ENCODE measurements around the gene TANC1. TPM values are rescaled to one million over a fixed set of nuclear protein-coding genes. Genes with fewer than 3 reads are reported as not detected.

TANC1 gene
- total RNA-seq (under 1 TPM; 0.26 to 0.61 (median 0.50) TPM), total RNA-seq (0.31 to 2.4 (median 0.92) reads per million in 29 experiments)
- total RNA-seq (2013): 0.52 TPM

- H3K27me3 Mint-ChIP-seq: peaks cover 24 to 59% of the 10 kb centered on the region in 2 donors
- Histone ChIP-seq H3K4me3 (ENCODE audit: control insufficient read depth in 1 of 2, extremely low read depth in 1 of 2, low read length in 1 of 2) (peak within 1 kb of the TSS; percentile 48 to 91), H3K9me3 (no peaks in the 10 kb centered on the region), H3K27me3 (replicated peaks in 1 of 2; ENCODE audit: control insufficient read depth in 2 of 2, extremely low read depth in 1 of 2, insufficient read depth in 2 of 2, low read length in 1 of 2) (peaks cover 0 to 26% of the 10 kb centered on the region in 2 experiments), H3K27ac (ENCODE audit: low read length) (no peak within 1 kb of the TSS), H3K4me1 (ENCODE audit: control insufficient read depth in 1 of 2, extremely low read depth in 1 of 2, insufficient read depth in 2 of 2, low read length in 2 of 2) (peaks cover 7 to 23% of the 10 kb centered on the region in 2 experiments), H3K36me3 (ENCODE audit: control insufficient read depth in 2 of 2, extremely low read depth in 1 of 2, insufficient read depth in 1 of 2, low read length in 1 of 2) (no peaks in the 10 kb centered on the region)
- peak within 1 kb of the TSS; percentile 56 to 87 (median 73) for H3K4me3 Mint-ChIP-seq
- H3K36me3 Mint-ChIP-seq: no peaks in the 10 kb centered on the region
- WGBS (ENCODE audit: insufficient coverage): under 1% methylated on average over 92 of the region's 92 CpGs
- H3K27ac Mint-ChIP-seq: no peak within 1 kb of the TSS
- H3K4me1 Mint-ChIP-seq: peaks cover 15 to 21% (median 17%) of the 10 kb centered on the region in 3 donors
- H3K9me3 Mint-ChIP-seq: no peaks in the 10 kb centered on the region
- DNase-seq: peak in 29 of 35 experiments; percentile 7 to 45 (median 27)
- CTCF ChIA-PET: no interaction called here
- ATAC-seq (replicated peaks in 1 of 4): peak; percentile 53 to 92 (median 78)
- POLR2A ChIA-PET: no interaction called here
Observed at GRCh38 chr2:158968396-158969161, at the start of gene TANC1. TANC1 (plus strand) TSS chr2:158968640; CDS start chr2:159065911, 97,271 bp downstream.

DNA sequence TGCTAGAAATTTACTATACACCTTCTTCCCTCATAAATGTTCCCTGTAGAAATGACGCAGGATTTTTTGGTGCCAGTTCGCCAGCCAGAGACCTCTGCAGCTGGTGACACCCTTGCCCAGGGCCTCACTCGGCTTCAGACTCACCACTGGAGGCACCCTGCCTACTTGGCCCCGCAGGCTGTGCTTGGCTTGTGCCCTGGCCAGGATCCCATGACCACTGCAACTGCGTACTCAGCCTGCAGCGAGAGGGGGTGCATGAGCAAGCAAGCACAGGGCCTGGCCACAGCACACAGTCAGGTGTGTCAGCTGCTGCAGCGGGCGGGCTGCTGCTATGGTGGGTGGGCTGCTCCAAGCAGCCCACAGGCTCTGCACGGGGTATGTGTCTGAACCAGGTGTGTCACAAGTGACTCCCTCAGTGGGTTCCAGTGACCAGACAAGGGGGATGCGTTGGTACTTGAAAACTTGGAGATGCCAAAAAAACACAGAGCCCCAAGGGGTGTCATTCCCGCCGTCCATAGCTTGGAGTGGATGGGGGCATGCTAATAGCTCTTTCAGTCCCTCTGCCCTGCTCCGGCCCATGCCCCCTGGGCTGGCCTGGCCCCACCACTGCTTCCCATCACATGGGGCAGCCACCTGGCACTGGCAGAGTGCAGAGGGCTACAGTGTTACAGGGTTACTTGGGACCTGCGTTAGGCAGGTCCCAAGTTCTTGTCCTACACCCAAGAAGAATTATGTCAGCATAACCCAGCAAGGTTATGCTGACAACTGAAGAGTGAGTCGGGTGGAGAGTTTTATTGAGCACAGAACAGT, 46.6 kb upstream of the TANC1 start:
- Histone ChIP-seq H3K9me3 (no peaks in the 10 kb centered on the region), H3K4me3 (ENCODE audit: control insufficient read depth in 1 of 2, extremely low read depth in 1 of 2, low read length in 1 of 2) (no peak overlapping the region), H3K4me1 (ENCODE audit: control insufficient read depth in 1 of 2, extremely low read depth in 1 of 2, insufficient read depth in 2 of 2, low read length in 2 of 2) (no peaks in the 10 kb centered on the region), H3K27me3 (replicated peaks in 1 of 2; ENCODE audit: control insufficient read depth in 2 of 2, extremely low read depth in 1 of 2, insufficient read depth in 2 of 2, low read length in 1 of 2) (peaks cover 0 to 9% of the 10 kb centered on the region in 2 experiments), H3K27ac (ENCODE audit: low read length) (no peak overlapping the region), H3K36me3 (ENCODE audit: control insufficient read depth in 2 of 2, extremely low read depth in 1 of 2, insufficient read depth in 1 of 2, low read length in 1 of 2) (no peaks in the 10 kb centered on the region)
- Mint-ChIP-seq H3K36me3 (no peaks in the 10 kb centered on the region), H3K27ac (no peak overlapping the region), H3K9me3 (no peaks in the 10 kb centered on the region), H3K27me3 (peaks cover 0 to 3% of the 10 kb centered on the region in 2 donors), H3K4me3 (no peak overlapping the region), H3K4me1 (no peaks in the 10 kb centered on the region)
- CTCF ChIA-PET: no interaction called here
- POLR2A ChIA-PET: no interaction called here
- ATAC-seq (replicated peaks in 1 of 4) (no peak), DNase-seq (no peak)
- WGBS (ENCODE audit: insufficient coverage): 86% methylated on average over 11 of the region's 15 CpGs

DNA sequence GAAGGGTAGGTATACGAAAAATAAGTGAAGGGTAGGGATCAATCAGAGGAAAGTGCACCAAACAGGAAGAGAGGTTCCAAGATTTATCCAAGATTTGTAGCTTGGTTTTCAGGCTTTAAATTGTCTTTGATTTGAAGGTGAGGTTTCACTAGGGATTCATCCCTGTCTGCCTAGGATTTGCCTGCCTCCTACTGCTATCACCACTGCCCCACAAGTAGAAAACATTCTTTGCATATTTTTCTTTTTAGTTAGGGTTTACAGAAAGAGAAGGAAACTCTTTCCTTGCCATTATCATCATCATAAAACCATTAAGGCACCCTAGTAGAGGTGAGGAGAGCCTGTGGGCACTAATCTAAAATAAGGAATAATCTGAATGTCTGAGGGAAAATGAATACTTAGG, 45.8 kb upstream of the TANC1 start:
- no peaks in the 10 kb centered on the region for H3K9me3 Mint-ChIP-seq

GRCh38 chr2:158923180-158923594, 45.3 kb upstream of the TANC1 start:
- Mint-ChIP-seq H3K27me3 (peaks cover 0 to 4% of the 10 kb centered on the region in 2 donors), H3K9me3 (no peaks in the 10 kb centered on the region), H3K36me3 (no peaks in the 10 kb centered on the region), H3K27ac (no peak overlapping the region), H3K4me1 (no peaks in the 10 kb centered on the region), H3K4me3 (no peak overlapping the region)
- no peak for DNase-seq
- WGBS (ENCODE audit: insufficient coverage): 38% methylated on average over 1 of the region's 3 CpGs
- Histone ChIP-seq H3K36me3 (ENCODE audit: control insufficient read depth in 2 of 2, extremely low read depth in 1 of 2, insufficient read depth in 1 of 2, low read length in 1 of 2) (no peaks in the 10 kb centered on the region), H3K27ac (ENCODE audit: low read length) (no peak overlapping the region), H3K4me3 (ENCODE audit: control insufficient read depth in 1 of 2, extremely low read depth in 1 of 2, low read length in 1 of 2) (no peak overlapping the region), H3K4me1 (ENCODE audit: control insufficient read depth in 1 of 2, extremely low read depth in 1 of 2, insufficient read depth in 2 of 2, low read length in 2 of 2) (no peaks in the 10 kb centered on the region), H3K27me3 (replicated peaks in 1 of 2; ENCODE audit: control insufficient read depth in 2 of 2, extremely low read depth in 1 of 2, insufficient read depth in 2 of 2, low read length in 1 of 2) (peaks cover 0 to 9% of the 10 kb centered on the region in 2 experiments), H3K9me3 (no peaks in the 10 kb centered on the region)
- no peak for ATAC-seq (replicated peaks in 1 of 4)
- ChIA-PET CTCF (no interaction called here), POLR2A (no interaction called here)

More for the DNA sequence above, 45.8 kb upstream of the TANC1 start:
- ATAC-seq (replicated peaks in 1 of 4): no peak
- ChIA-PET CTCF (no interaction called here), POLR2A (no interaction called here)
- Histone ChIP-seq H3K4me1 (ENCODE audit: control insufficient read depth in 1 of 2, extremely low read depth in 1 of 2, insufficient read depth in 2 of 2, low read length in 2 of 2) (no peaks in the 10 kb centered on the region), H3K27me3 (replicated peaks in 1 of 2; ENCODE audit: control insufficient read depth in 2 of 2, extremely low read depth in 1 of 2, insufficient read depth in 2 of 2, low read length in 1 of 2) (peaks cover 0 to 9% of the 10 kb centered on the region in 2 experiments), H3K4me3 (ENCODE audit: control insufficient read depth in 1 of 2, extremely low read depth in 1 of 2, low read length in 1 of 2) (no peak overlapping the region), H3K9me3 (no peaks in the 10 kb centered on the region), H3K36me3 (ENCODE audit: control insufficient read depth in 2 of 2, extremely low read depth in 1 of 2, insufficient read depth in 1 of 2, low read length in 1 of 2) (no peaks in the 10 kb centered on the region), H3K27ac (ENCODE audit: low read length) (no peak overlapping the region)
- 80% methylated on average over 1 of the region's 1 CpG for WGBS (ENCODE audit: insufficient coverage)
- no peaks in the 10 kb centered on the region for H3K36me3 Mint-ChIP-seq
- DNase-seq: no peak
- H3K27ac Mint-ChIP-seq: no peak overlapping the region
- H3K4me3 Mint-ChIP-seq: no peak overlapping the region
- H3K4me1 Mint-ChIP-seq: no peaks in the 10 kb centered on the region
- H3K27me3 Mint-ChIP-seq: peaks cover 0 to 4% of the 10 kb centered on the region in 2 donors

- H3K36me3 ChIP-seq (ENCODE audit: control insufficient read depth in 2 of 2, extremely low read depth in 1 of 2, insufficient read depth in 1 of 2, low read length in 1 of 2): no peaks in the 10 kb centered on the region
- Mint-ChIP-seq H3K4me1 (no peaks in the 10 kb centered on the region), H3K9me3 (peaks cover under 1 to 2% (median under 1%) of the 10 kb centered on the region in 3 donors), H3K27me3 (peaks cover 0 to 4% of the 10 kb centered on the region in 2 donors), H3K4me3 (no peak overlapping the region), H3K27ac (no peak overlapping the region), H3K36me3 (no peaks in the 10 kb centered on the region)
- ChIA-PET CTCF (no interaction called here), POLR2A (no interaction called here)
- no peak overlapping the region for H3K27ac ChIP-seq (ENCODE audit: low read length)
- H3K4me1 ChIP-seq (ENCODE audit: control insufficient read depth in 1 of 2, extremely low read depth in 1 of 2, insufficient read depth in 2 of 2, low read length in 2 of 2): no peaks in the 10 kb centered on the region
- ATAC-seq (replicated peaks in 1 of 4) (no peak), DNase-seq (no peak)
- no CpG with 5 or more reads among the region's 1 CpG for WGBS (ENCODE audit: insufficient coverage)
- peaks cover 0 to 9% of the 10 kb centered on the region in 2 experiments for H3K27me3 ChIP-seq (replicated peaks in 1 of 2; ENCODE audit: control insufficient read depth in 2 of 2, extremely low read depth in 1 of 2, insufficient read depth in 2 of 2, low read length in 1 of 2)
- no peaks in the 10 kb centered on the region for H3K9me3 ChIP-seq
- H3K4me3 ChIP-seq (ENCODE audit: control insufficient read depth in 1 of 2, extremely low read depth in 1 of 2, low read length in 1 of 2): no peak overlapping the region
Observed at GRCh38 chr2:158923641-158924040, 44.8 kb upstream of the TANC1 start.

DNA sequence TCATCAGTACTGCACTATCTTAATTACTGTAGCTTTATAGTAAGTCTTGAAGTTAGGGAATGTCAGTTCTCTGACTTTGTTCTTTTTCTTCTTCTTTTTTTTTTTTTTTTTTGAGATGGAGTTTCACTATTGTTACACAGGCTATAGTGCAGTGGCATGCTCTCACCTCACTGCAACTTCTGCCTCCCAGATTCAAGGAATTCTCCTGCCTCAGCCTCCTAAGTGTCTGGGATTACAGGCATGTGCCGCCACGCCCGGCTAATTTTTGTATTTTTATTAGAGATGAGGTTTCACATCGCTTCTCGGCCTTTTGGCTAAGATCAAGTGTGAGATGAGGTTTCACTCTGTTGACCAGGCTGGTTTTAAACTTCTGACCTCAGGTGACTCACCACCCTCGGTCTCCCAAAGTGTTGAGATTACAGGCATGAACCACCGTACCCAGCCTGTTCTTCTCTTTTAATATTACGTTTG, 41.9 kb upstream of the TANC1 start:
- CTCF ChIA-PET: interaction anchor here in 1 of 2 donors (0.5 kb wide), 1 partner anchor 191 kb away, joined by 3 read pairs; no protein-coding TSS in a partner anchor
- H3K4me1 Mint-ChIP-seq: no peaks in the 10 kb centered on the region
- Histone ChIP-seq H3K36me3 (ENCODE audit: control insufficient read depth in 2 of 2, extremely low read depth in 1 of 2, insufficient read depth in 1 of 2, low read length in 1 of 2) (no peaks in the 10 kb centered on the region), H3K9me3 (no peaks in the 10 kb centered on the region), H3K4me1 (ENCODE audit: control insufficient read depth in 1 of 2, extremely low read depth in 1 of 2, insufficient read depth in 2 of 2, low read length in 2 of 2) (no peaks in the 10 kb centered on the region), H3K27me3 (replicated peaks in 1 of 2; ENCODE audit: control insufficient read depth in 2 of 2, extremely low read depth in 1 of 2, insufficient read depth in 2 of 2, low read length in 1 of 2) (peaks cover 0 to 8% of the 10 kb centered on the region in 2 experiments), H3K4me3 (ENCODE audit: control insufficient read depth in 1 of 2, extremely low read depth in 1 of 2, low read length in 1 of 2) (no peak overlapping the region), H3K27ac (ENCODE audit: low read length) (no peak overlapping the region)
- no peaks in the 10 kb centered on the region for H3K36me3 Mint-ChIP-seq
- ATAC-seq (replicated peaks in 1 of 4): no peak
- DNase-seq: no peak
- peaks cover 4 to 9% (median 9%) of the 10 kb centered on the region in 3 donors for H3K9me3 Mint-ChIP-seq
- H3K27me3 Mint-ChIP-seq: peaks cover 0 to 6% of the 10 kb centered on the region in 2 donors
- no peak overlapping the region for H3K27ac Mint-ChIP-seq
- no peak overlapping the region for H3K4me3 Mint-ChIP-seq
- no CpG with 5 or more reads among the region's 8 CpGs for WGBS (ENCODE audit: insufficient coverage)
- POLR2A ChIA-PET: no interaction called here

All from T-cell (primary cell).